Measurements from ENCODE around the gene PDE2A. TPM values are rescaled to one million over a fixed set of nuclear protein-coding genes. Genes with fewer than 3 reads are reported as not detected.

PDE2A gene
- polyA plus RNA-seq, 3 donors from 2014 or later: not detected

GRCh38 chr11:72630104-72630852, 43.9 kb downstream of the PDE2A start:
- H3K4me3 Mint-ChIP-seq: no peak overlapping the region
- no peaks in the 10 kb centered on the region for H3K9me3 Mint-ChIP-seq
- no peaks in the 10 kb centered on the region for H3K36me3 Mint-ChIP-seq
- DNase-seq: no peak
- no peaks in the 10 kb centered on the region for H3K4me1 Mint-ChIP-seq
- no peak overlapping the region for H3K27ac Mint-ChIP-seq
- H3K27me3 Mint-ChIP-seq (ENCODE audit: low read depth in 3 of 3): peaks cover 0 to 1% (median 0%) of the 10 kb centered on the region in 3 donors

DNA sequence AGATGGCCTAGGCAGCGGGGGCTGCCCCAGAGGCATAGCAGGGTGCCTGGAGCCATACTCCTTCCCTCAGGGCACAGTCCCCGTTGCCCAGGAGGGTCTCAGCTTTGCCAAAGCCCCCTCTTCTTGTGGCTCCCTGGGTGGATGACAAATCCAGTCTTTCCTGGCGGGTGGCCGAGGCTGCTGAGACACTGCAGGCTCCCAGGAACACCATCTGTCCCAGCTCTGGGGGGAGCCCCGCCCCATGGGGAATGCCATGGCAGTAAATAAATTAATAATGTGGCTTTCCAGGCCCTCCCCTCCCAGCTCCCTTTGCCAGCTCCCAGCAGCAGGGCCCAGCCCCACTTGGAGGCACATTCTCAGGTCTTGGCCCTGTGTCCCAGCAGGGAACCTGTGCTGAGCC, 45.0 kb downstream of the PDE2A start:
- H3K27ac Mint-ChIP-seq: no peak overlapping the region
- H3K9me3 Mint-ChIP-seq: no peaks in the 10 kb centered on the region
- no peaks in the 10 kb centered on the region for H3K36me3 Mint-ChIP-seq
- no peak for DNase-seq
- no peaks in the 10 kb centered on the region for H3K4me1 Mint-ChIP-seq
- no peak overlapping the region for H3K4me3 Mint-ChIP-seq
- H3K27me3 Mint-ChIP-seq (ENCODE audit: low read depth in 3 of 3): peaks cover 0 to 1% (median 0%) of the 10 kb centered on the region in 3 donors

DNA sequence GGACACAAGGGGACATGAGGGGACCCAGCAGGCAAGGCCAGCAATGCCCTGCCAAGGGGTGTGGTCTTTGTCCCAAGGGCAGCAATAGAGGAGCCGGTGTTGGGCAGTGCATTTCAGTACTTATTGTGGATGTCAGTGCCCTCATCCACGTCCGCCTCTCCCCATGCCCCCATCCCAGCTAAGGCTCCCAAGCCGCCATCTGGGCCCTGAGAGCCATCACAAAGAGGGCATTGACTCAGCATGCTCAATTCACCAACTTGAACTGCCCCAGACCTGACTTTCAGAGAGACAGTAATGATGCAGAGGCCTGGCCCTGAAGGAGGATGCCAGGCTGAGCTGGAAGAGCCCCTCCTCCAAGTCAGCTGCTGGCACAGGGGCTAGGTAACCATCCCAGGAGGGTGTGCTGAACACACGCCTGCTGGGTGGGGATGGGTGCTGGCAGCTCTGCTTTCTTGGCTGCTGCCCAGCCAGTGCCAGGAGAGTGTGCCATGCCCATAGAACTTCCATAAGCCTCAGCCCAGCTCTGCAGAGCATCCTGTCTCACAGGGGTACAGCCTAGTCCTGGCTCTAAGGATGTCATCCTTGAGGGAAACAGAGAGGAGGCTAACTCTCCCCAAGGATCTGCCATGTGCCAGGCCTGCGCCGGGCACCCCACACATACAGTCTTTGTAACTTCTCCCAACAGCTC, 46.5 kb downstream of the PDE2A start:
- Mint-ChIP-seq H3K27me3 (ENCODE audit: low read depth in 3 of 3) (peaks cover 0 to 3% (median 0%) of the 10 kb centered on the region in 3 donors), H3K9me3 (no peaks in the 10 kb centered on the region), H3K4me3 (no peak overlapping the region), H3K27ac (no peak overlapping the region), H3K36me3 (no peaks in the 10 kb centered on the region), H3K4me1 (no peaks in the 10 kb centered on the region)
- no peak for DNase-seq

DNA sequence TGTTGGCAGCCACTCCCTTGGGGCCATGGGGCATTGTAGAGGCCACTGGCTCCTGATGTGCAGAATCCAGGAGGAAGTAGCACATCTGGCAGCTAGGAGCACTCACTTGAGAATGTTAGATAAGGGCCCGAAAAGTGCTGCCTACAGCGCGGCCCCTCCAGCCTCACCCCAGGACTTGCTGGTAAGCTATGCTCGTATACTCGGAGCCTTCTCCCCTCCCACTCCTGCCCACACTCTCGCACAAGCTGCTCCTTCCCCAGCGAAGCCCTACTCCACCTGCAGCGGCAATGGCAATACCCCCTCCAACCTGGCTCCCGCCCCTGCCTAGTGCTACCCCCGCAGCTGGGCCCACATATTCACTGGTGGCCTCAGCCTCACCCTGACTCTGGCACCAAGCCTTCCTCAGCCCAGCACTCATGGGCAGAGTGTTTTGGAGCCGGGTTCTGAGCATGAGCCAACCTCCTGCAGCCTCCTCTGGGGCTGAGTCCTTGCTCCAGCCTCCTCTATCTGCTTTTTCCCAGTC, 47.7 kb downstream of the PDE2A start:
- no peak for DNase-seq
- no peaks in the 10 kb centered on the region for H3K36me3 Mint-ChIP-seq
- no peaks in the 10 kb centered on the region for H3K4me1 Mint-ChIP-seq
- H3K9me3 Mint-ChIP-seq: no peaks in the 10 kb centered on the region
- H3K27me3 Mint-ChIP-seq (ENCODE audit: low read depth in 3 of 3): peaks cover 0 to 3% (median 0%) of the 10 kb centered on the region in 3 donors
- no peak overlapping the region for H3K4me3 Mint-ChIP-seq
- no peak overlapping the region for H3K27ac Mint-ChIP-seq

DNA sequence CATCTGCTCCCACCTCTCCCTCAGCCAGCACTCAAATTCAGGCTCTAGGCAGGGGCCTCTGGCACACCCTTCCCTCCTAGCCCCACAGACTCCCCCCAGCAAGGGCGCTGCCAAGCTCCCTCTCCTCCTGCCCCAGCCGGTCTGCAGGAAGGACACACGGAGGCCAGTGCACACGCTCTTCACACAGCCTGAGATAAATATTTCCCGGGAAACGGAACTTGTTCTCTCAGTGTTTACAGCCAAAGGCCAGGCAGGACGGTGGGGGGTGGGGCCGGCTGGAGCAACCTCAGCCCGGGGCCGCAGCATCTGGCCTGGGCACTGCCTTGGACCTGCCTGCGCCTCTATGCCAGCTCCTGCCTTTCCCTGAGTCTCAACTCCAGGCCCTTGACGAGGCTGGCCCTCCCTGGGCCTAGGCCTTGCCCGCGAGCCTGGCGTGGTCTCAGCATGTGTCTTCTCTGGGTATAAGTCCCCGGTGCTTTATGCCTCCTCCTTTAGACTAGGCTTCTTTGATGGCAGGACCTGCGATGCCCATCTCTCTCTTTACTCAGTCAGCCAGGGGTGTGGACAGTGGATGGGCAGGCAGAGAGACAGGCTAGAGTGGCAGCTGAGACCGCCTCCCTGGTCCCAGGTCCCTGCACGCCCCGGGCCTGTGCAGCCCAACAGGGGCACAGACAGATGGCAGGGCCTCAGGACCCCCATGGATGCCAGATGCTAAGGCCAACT, 48.4 kb downstream of the PDE2A start:
- no peak for DNase-seq
- H3K27me3 Mint-ChIP-seq (ENCODE audit: low read depth in 3 of 3): peaks cover 0 to 3% (median 0%) of the 10 kb centered on the region in 3 donors
- no peaks in the 10 kb centered on the region for H3K9me3 Mint-ChIP-seq
- no peaks in the 10 kb centered on the region for H3K36me3 Mint-ChIP-seq
- peaks cover 4 to 6% of the 10 kb centered on the region in 2 donors for H3K4me1 Mint-ChIP-seq
- H3K27ac Mint-ChIP-seq: no peak overlapping the region
- no peak overlapping the region for H3K4me3 Mint-ChIP-seq

- no peak for DNase-seq
- Mint-ChIP-seq H3K27ac (no peak overlapping the region), H3K27me3 (ENCODE audit: low read depth in 3 of 3) (peaks cover 0 to 3% (median 0%) of the 10 kb centered on the region in 3 donors), H3K9me3 (no peaks in the 10 kb centered on the region), H3K4me1 (peaks cover 8 to 9% of the 10 kb centered on the region in 2 donors), H3K4me3 (no peak overlapping the region), H3K36me3 (no peaks in the 10 kb centered on the region)
Observed at GRCh38 chr11:72624496-72625201, 49.6 kb downstream of the PDE2A start.

GRCh38 chr11:72623052-72623451, 51.2 kb downstream of the PDE2A start:
- Mint-ChIP-seq H3K4me3 (no peak overlapping the region), H3K4me1 (peaks cover 8 to 9% of the 10 kb centered on the region in 2 donors), H3K9me3 (no peaks in the 10 kb centered on the region), H3K27ac (no peak overlapping the region), H3K36me3 (no peaks in the 10 kb centered on the region), H3K27me3 (ENCODE audit: low read depth in 3 of 3) (peaks cover 0 to 5% (median 3%) of the 10 kb centered on the region in 3 donors)
- DNase-seq: no peak

- H3K27me3 Mint-ChIP-seq (ENCODE audit: low read depth in 3 of 3): peaks cover 0 to 5% (median 3%) of the 10 kb centered on the region in 3 donors
- peak overlapping the region in 1 of 6 donors; percentile 33 for H3K27ac Mint-ChIP-seq
- no peaks in the 10 kb centered on the region for H3K9me3 Mint-ChIP-seq
- H3K4me1 Mint-ChIP-seq: peaks cover 8 to 9% of the 10 kb centered on the region in 2 donors
- H3K4me3 Mint-ChIP-seq: no peak overlapping the region
- H3K36me3 Mint-ChIP-seq: no peaks in the 10 kb centered on the region
- DNase-seq: no peak
Observed at GRCh38 chr11:72621008-72621610, 53.1 kb downstream of the PDE2A start.

GRCh38 chr11:72618803-72619202, 55.4 kb downstream of the PDE2A start:
- Mint-ChIP-seq H3K27ac (no peak overlapping the region), H3K36me3 (no peaks in the 10 kb centered on the region), H3K4me3 (no peak overlapping the region), H3K27me3 (ENCODE audit: low read depth in 3 of 3) (peaks cover 5 to 7% (median 6%) of the 10 kb centered on the region in 3 donors), H3K9me3 (no peaks in the 10 kb centered on the region), H3K4me1 (peaks cover 8 to 9% of the 10 kb centered on the region in 2 donors)
- no peak for DNase-seq

DNA sequence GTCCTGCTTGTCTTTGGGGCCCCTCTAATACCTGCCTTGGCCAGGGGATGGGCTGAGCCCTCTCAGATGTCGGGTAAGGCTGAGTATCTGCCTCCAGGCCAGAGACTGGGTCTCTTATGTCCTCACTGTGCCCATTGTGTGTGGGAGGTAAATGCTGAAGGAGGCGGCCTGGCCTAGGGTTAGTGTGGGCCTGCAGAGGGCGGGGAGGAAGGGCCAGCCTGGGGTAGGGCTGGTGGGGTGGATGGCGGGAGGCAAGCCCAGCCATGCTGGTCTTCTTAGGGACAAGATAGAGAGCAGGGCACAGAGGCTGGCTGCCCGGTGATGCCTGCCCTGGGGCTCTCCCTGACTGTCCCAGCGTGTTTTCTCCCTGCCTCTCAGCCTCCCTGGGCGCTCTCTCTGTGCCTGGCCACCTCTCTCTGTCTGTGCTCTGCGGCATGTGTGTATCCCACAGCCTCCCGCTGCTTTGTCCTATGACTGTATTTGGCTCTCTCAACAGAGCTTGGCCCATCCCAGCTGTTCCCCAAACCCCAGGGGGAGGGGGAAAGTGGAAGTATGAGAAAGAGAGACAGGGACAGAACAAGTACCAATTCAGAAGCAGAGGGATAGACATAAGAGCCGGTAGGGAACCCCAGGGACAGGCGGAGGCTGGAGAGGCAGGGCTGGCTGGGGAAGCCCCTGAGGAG, 57.0 kb downstream of the PDE2A start:
- H3K4me1 Mint-ChIP-seq: peaks cover 8 to 9% of the 10 kb centered on the region in 2 donors
- H3K9me3 Mint-ChIP-seq: no peaks in the 10 kb centered on the region
- no peak for DNase-seq
- H3K36me3 Mint-ChIP-seq: no peaks in the 10 kb centered on the region
- H3K27me3 Mint-ChIP-seq (ENCODE audit: low read depth in 3 of 3): peaks cover 7 to 13% (median 7%) of the 10 kb centered on the region in 3 donors
- no peak overlapping the region for H3K4me3 Mint-ChIP-seq
- no peak overlapping the region for H3K27ac Mint-ChIP-seq

- peaks cover 7 to 13% (median 7%) of the 10 kb centered on the region in 3 donors for H3K27me3 Mint-ChIP-seq (ENCODE audit: low read depth in 3 of 3)
- H3K36me3 Mint-ChIP-seq: no peaks in the 10 kb centered on the region
- no peaks in the 10 kb centered on the region for H3K9me3 Mint-ChIP-seq
- H3K4me3 Mint-ChIP-seq: no peak overlapping the region
- no peak for DNase-seq
- no peak overlapping the region for H3K27ac Mint-ChIP-seq
- H3K4me1 Mint-ChIP-seq: peaks cover 9 to 10% of the 10 kb centered on the region in 2 donors
Observed at GRCh38 chr11:72616655-72617054, 57.6 kb downstream of the PDE2A start.

DNA sequence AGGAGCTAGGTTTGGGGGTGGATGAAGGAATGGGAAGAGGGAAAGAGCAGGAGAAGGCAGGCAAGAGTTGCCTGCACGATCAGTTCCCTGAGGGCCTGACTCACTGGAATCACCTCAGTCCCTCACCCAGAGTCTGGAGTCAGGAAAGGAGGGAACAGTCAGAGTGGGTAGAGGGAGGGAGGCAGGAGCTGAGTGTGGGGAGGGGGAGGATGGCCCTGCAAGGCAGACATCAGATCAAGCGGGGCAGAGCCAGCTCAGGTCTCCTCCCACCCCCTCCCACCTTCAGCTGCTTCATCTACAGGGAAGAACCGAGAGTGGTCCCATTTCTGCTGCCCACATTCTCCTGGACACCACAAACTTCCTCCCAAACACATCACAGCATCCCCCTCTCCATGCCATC, 58.9 kb downstream of the PDE2A start:
- Mint-ChIP-seq H3K36me3 (no peaks in the 10 kb centered on the region), H3K27me3 (ENCODE audit: low read depth in 3 of 3) (peaks cover 7 to 17% (median 9%) of the 10 kb centered on the region in 3 donors), H3K27ac (no peak overlapping the region), H3K4me3 (no peak overlapping the region), H3K4me1 (peaks cover 0 to 2% of the 10 kb centered on the region in 2 donors), H3K9me3 (no peaks in the 10 kb centered on the region)
- DNase-seq: no peak

All from immature natural killer cell (primary cell).